ENCODE results near the gene PTPRB.
"Not testable (repeated sequence)": the region's sequence is repeated elsewhere in the genome, so short reads cannot be mapped to it uniquely, and the experiment has no call there.

The PTPRB gene

DNA sequence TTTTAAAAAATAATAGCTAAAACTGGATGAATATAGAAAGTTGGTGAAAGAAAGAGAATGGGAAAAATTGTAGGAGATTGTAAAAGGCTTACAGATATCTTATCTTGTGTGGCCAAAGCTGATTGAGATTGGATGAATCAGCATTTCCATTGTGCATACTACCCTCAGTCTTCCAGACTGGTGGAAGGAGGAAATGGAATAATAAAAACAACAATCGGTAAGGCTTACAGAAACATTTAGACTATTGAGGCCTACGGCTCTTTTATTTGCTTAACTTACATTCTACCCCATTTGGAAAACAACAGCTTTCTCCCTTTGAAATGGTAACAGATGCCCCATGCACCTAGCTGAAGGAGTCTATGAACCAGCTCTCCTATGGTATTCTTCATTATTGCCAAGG lies 129.8 kb downstream of the PTPRB start:
- peaks cover 2% of the 10 kb centered on the region for H3K9me3 Mint-ChIP-seq
- H3K4me1 Mint-ChIP-seq: no peaks in the 10 kb centered on the region
- no peak overlapping the region for H3K4me3 Mint-ChIP-seq
- DNase-seq: no peak
- CTCF ChIA-PET: no interaction called here
- H3K27ac Mint-ChIP-seq: no peak overlapping the region
- H3K27me3 Mint-ChIP-seq: no peaks in the 10 kb centered on the region
- no peaks in the 10 kb centered on the region for H3K36me3 Mint-ChIP-seq

DNA sequence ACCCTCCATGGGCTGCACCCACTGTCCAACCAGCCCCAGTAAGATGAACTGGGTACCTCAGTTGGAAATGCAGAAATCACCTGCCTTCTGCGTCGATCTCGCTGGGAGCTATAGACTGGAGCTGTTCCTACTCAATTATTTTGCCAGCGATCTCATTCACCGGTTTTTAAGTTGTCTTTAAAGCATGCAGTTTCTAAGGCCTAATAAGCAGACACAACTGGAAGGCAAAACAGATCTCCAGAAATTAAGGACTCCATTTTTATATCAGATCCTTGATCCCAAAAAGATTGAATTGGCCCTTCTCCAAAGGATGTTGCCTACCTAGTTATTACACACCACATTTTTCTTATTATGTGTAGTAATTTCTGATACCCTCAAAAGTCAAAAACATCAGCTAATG lies 139.7 kb downstream of the PTPRB start:
- H3K27me3 Mint-ChIP-seq: no peaks in the 10 kb centered on the region
- no peaks in the 10 kb centered on the region for H3K4me1 Mint-ChIP-seq
- H3K36me3 Mint-ChIP-seq: no peaks in the 10 kb centered on the region
- H3K27ac Mint-ChIP-seq: no peak overlapping the region
- peaks cover 12% of the 10 kb centered on the region for H3K9me3 Mint-ChIP-seq
- H3K4me3 Mint-ChIP-seq: no peak overlapping the region
- no peak for DNase-seq
- CTCF ChIA-PET: no interaction called here

DNA sequence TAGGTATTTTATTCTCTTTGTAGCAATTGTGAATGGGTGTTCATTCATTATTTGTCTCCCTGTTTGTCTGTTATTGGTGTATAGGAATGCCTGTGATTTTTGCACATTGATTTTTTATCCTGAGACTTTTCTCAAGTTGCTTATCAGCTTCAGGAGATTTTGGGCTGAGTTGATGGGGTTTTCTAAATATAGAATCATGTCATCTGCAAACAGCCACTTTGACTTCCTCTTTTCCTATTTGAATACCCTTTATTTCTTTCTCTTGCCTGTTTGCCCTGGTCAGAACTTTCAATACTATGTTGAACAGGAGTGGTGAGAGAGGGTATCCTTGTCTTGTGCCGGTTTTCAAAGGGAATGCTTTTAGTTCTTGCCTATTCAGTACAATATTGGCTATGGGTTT lies 144.3 kb downstream of the PTPRB start:
- H3K27me3 Mint-ChIP-seq, H3K36me3 Mint-ChIP-seq, H3K4me3 Mint-ChIP-seq, CTCF ChIA-PET, H3K9me3 Mint-ChIP-seq, DNase-seq, H3K4me1 Mint-ChIP-seq, H3K27ac Mint-ChIP-seq: not testable (repeated sequence)

DNA sequence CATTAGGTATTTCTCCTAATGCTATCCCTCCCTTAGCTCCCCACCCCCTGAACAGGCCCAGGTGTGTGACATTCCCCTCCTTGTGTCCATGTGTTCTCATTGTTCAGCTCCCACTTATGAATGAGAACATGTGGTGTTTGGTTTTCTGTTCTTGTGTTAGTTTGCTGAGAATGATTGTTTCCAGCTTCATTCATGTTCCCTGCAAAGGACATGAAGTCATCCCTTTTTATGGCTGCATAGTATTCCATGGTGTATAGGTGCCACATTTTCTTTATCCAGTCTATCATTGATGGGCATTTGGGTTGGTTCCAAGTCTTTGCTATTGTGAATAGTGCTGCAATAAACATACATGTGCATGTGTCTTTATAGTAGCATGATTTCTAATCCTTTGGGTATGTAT lies 146.3 kb downstream of the PTPRB start:
- H3K27me3 Mint-ChIP-seq, H3K4me3 Mint-ChIP-seq, H3K4me1 Mint-ChIP-seq, H3K36me3 Mint-ChIP-seq, CTCF ChIA-PET, H3K27ac Mint-ChIP-seq, DNase-seq, H3K9me3 Mint-ChIP-seq: not testable (repeated sequence)

DNA sequence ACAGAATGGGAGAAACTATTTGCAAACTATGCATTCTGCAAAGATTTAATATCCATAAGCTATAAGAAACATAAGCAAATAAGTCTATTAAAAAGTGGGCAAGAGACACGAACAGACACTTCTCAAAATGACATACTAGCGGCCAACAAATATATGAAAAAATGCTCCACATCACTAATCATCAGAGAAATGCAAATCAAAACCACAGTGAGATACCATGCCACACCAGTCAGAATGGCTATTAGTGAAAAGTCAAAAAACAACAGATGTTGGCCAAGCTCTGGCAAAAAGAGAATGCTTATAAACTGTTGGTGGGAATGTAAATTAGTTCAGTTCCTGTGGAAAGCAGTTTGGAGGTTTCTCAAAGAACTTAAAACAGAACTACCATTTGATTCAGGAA lies 149.8 kb downstream of the PTPRB start:
- H3K9me3 Mint-ChIP-seq: no peaks in the 10 kb centered on the region
- peaks cover 9% of the 10 kb centered on the region for H3K27me3 Mint-ChIP-seq
- no peaks in the 10 kb centered on the region for H3K36me3 Mint-ChIP-seq
- no peak overlapping the region for H3K27ac Mint-ChIP-seq
- DNase-seq: no peak
- H3K4me1 Mint-ChIP-seq: no peaks in the 10 kb centered on the region
- no peak overlapping the region for H3K4me3 Mint-ChIP-seq
- CTCF ChIA-PET: interaction anchor here (1.4 kb wide), 1 partner anchor 8 kb away, joined by 3 read pairs; no protein-coding TSS in a partner anchor

DNA sequence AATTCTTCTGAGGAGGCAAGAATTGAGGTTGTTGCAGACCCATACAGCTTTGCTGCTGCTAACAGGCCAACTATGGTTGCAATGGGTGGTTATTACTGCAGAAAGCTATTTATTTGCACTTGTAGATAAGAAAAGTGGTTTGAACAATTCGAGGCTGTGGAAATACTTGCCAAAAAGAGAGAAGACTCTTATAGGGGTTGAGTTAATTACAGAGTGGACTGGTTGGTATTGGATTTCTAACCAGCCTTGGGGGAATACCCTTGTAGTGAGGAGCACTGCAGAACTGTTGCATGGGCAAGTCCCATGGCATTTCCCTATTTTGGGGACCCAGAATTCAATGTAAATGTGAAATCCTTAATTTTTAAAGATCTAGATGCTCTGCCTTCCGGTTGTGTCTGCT lies 150.6 kb downstream of the PTPRB start:
- DNase-seq: no peak
- H3K4me1 Mint-ChIP-seq: no peaks in the 10 kb centered on the region
- H3K27me3 Mint-ChIP-seq: peaks cover 9% of the 10 kb centered on the region
- no peaks in the 10 kb centered on the region for H3K9me3 Mint-ChIP-seq
- H3K36me3 Mint-ChIP-seq: no peaks in the 10 kb centered on the region
- H3K4me3 Mint-ChIP-seq: no peak overlapping the region
- CTCF ChIA-PET: interaction anchor here (0.6 kb wide), 1 partner anchor 247 kb away, joined by 3 read pairs; no protein-coding TSS in a partner anchor
- H3K27ac Mint-ChIP-seq: no peak overlapping the region

DNA sequence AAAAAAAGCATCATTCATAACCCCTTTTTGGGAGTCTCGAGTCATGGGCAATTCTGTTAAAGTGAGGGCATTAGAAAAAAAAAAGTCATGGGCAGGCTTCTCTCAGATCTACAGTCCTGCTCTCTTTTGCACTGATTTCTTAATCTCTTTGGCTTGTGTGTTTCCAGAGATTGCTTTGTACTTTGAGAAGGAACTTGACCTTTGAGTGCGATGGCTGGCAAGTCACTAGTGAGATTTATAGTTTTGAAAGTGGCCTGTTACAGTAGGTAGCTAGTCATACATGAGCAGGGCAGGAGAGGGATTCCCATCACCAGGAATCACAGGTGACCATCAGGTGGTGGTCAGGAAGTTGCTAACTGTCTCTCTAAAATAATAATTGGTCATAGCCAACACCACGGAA lies 151.5 kb downstream of the PTPRB start:
- no peaks in the 10 kb centered on the region for H3K36me3 Mint-ChIP-seq
- CTCF ChIA-PET: no interaction called here
- peaks cover 9% of the 10 kb centered on the region for H3K27me3 Mint-ChIP-seq
- no peak overlapping the region for H3K4me3 Mint-ChIP-seq
- no peak for DNase-seq
- H3K4me1 Mint-ChIP-seq: no peaks in the 10 kb centered on the region
- no peaks in the 10 kb centered on the region for H3K9me3 Mint-ChIP-seq
- H3K27ac Mint-ChIP-seq: no peak overlapping the region

DNA sequence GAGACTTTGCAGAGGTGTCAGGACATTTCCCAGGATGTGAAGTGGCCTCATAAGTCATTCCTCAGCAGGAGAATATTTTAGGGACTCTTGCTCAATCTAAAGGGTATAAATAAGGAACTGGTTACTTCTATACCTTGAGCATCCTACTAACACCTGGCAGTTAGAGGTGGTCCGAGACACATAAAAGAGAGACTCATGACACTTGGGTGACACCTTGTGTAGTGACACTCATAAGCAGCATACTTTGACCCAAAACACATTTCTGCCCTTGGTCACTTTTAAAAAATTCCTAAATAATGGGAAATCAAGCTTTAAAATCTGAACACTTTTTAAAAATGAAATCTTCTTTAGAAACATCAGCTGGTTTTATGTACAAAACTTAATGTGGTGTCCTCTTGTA lies 152.8 kb downstream of the PTPRB start:
- Mint-ChIP-seq H3K27ac (no peak overlapping the region), H3K4me1 (no peaks in the 10 kb centered on the region), H3K9me3 (no peaks in the 10 kb centered on the region), H3K36me3 (no peaks in the 10 kb centered on the region), H3K4me3 (no peak overlapping the region), H3K27me3 (peaks cover 9% of the 10 kb centered on the region)
- no peak for DNase-seq
- CTCF ChIA-PET: no interaction called here

DNA sequence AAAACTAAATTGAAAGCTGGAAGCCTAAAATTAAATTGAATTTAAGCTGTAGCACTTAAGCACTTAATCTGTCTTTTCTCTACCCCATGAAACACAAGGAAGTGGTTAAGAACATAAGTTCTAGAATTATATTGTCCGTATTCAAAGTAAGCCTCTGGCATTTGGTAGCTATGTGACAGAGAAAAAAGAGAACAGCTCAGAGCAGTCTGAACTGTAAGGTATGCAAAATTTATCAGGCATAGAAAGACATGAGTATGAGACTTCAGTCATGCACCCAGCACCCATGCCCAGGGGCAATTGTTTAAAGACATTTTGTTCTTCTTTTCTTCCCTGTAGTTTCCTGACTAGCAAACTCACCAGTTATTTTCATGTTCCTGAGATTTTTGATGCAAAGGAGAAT lies 154.5 kb downstream of the PTPRB start:
- Mint-ChIP-seq H3K4me3 (no peak overlapping the region), H3K27me3 (peaks cover 9% of the 10 kb centered on the region), H3K27ac (no peak overlapping the region), H3K4me1 (no peaks in the 10 kb centered on the region), H3K9me3 (no peaks in the 10 kb centered on the region), H3K36me3 (no peaks in the 10 kb centered on the region)
- DNase-seq: no peak
- CTCF ChIA-PET: no interaction called here

DNA sequence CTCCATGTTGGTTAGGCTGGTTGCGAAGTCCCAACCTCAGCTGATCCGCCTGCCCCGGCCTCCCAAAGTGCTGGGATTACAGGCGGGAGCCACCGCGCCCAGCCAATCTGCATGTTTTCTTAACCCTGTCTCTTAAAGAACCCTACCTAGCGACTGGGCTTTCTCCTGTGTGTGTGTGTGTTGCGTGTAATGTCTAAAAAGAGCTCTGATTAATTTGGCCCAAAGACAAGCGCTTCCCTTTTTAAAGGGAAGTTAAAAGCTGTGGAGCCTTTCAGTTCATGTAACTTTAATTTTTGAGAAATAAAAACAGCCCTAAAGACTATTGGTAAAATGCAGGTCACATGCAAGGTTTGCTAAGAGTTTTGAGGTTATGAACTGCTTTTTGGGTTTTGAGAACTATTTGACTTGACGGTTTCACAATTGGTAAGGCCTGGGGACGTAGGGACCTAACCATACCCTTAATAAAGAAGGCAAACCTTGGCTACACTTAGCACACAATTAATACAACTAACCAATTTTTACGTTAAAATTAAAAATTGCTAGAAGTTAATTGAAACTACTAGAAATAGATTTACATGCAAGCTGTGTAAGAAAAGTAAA lies 167.9 kb downstream of the PTPRB start:
- Mint-ChIP-seq H3K4me3 (no peak overlapping the region), H3K27me3 (no peaks in the 10 kb centered on the region), H3K36me3 (no peaks in the 10 kb centered on the region), H3K4me1 (no peaks in the 10 kb centered on the region), H3K27ac (no peak overlapping the region), H3K9me3 (peaks cover 3% of the 10 kb centered on the region)
- CTCF ChIA-PET: no interaction called here
- DNase-seq: no peak

DNA sequence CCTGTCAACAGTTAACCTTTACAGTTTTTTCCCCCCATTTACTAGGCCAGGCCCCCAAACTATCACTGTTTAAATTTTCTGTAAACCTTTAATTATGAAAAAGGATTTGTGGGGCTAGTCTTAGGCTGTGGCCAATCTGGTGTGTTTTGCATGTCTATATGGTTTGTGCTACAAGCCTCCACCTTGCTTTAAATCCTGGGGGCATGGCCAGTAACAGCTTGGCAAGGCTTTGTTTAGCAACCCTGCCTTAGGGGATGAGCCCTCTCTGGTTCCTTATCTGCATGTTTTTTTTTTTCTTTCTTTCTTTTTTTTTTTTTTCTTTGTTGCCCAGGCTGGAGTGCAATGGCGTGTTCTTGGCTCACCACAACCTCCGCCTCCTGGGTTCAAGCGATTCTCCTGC lies 168.5 kb downstream of the PTPRB start:
- Mint-ChIP-seq H3K27me3 (no peaks in the 10 kb centered on the region), H3K4me1 (no peaks in the 10 kb centered on the region), H3K4me3 (no peak overlapping the region), H3K36me3 (no peaks in the 10 kb centered on the region), H3K9me3 (peaks cover 7% of the 10 kb centered on the region), H3K27ac (no peak overlapping the region)
- CTCF ChIA-PET: no interaction called here
- no peak for DNase-seq

DNA sequence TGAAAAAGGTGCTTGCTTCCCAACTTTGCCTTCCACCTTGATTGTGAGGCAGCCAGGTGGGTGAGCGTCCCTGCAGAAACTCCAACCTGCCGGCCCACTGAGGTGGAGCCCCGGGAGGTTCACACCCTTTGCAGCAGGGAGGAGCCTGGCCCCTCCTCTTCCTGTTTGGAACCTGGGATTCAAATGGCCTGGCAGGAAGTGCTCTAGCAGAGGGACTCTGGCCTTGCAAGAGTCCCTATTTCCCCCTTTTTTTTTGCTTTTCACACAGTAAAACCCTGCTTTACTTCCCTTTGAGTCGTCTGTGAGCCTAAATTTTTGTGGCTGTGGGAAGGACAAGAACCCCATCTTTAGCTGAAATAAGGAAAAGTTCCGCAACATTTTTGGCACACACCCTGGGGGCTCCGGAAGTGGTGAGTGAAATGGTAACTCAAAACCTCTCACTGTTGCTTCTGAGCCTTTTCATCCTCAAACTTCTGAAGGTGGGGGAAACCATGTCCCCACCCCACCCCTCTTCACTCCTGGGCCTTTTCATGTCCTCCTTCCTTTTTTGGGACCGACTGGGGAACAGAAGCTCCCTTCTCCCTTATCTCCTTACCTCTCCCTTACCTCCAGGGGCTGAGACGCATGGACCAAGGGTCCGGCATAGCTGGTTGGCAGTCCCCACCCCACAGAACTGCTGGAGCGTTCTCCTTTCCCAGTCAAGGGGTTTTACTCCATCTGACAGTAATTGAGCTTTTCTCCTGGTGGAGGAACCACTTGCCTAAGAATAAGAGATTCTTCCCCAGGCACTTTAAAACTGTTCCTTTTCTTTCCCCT lies 169.1 kb downstream of the PTPRB start:
- DNase-seq: no peak
- peaks cover 7% of the 10 kb centered on the region for H3K9me3 Mint-ChIP-seq
- no peaks in the 10 kb centered on the region for H3K36me3 Mint-ChIP-seq
- no peak overlapping the region for H3K27ac Mint-ChIP-seq
- H3K4me1 Mint-ChIP-seq: no peaks in the 10 kb centered on the region
- no peak overlapping the region for H3K4me3 Mint-ChIP-seq
- CTCF ChIA-PET: no interaction called here
- no peaks in the 10 kb centered on the region for H3K27me3 Mint-ChIP-seq

DNA sequence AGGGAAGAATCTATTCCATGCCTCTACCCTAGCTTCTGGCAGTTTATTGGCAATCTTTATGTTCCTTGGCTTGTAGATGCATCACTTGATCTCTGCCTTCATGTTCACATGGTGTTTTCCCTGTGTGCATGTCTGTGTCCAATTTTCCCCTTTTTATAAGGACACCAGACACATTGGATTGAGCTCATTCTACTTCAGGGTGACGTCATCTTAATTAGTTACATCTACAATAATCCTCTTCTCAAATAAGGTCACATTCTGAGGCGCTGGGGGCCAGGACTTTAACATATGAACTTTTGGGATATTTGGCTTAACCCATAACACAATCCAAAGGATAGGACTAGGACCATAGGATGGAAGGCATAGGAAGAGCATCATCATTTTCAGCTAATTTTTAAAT lies 169.8 kb downstream of the PTPRB start:
- Mint-ChIP-seq H3K27ac (no peak overlapping the region), H3K27me3 (no peaks in the 10 kb centered on the region), H3K9me3 (peaks cover 7% of the 10 kb centered on the region), H3K4me3 (no peak overlapping the region), H3K4me1 (no peaks in the 10 kb centered on the region), H3K36me3 (no peaks in the 10 kb centered on the region)
- DNase-seq: no peak
- CTCF ChIA-PET: no interaction called here

DNA sequence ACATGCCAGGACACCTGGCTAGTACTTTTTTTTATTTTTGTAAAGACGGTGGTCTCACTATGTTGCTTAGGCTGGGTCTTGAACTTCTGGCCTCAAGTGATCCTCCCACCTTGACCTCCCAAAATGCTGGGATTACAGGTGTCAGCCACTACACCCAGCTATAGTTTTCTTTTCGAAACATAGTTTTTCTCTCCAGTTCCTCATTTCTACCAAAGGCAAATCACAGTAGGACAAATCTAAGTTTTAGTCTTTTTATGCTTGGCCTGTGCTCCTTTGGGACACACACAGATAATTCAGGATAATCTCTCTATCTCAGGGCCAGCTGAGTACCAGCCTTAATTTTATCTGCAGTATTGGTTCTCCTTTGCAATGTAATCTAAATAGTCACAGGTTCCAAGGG lies 170.5 kb downstream of the PTPRB start:
- no peaks in the 10 kb centered on the region for H3K27me3 Mint-ChIP-seq
- no peak for DNase-seq
- no peaks in the 10 kb centered on the region for H3K36me3 Mint-ChIP-seq
- H3K27ac Mint-ChIP-seq: no peak overlapping the region
- CTCF ChIA-PET: no interaction called here
- H3K4me3 Mint-ChIP-seq: no peak overlapping the region
- no peaks in the 10 kb centered on the region for H3K4me1 Mint-ChIP-seq
- H3K9me3 Mint-ChIP-seq: peaks cover 7% of the 10 kb centered on the region
